Measurements from ENCODE around the gene KCNH3. TPM values are rescaled to one million over a fixed set of nuclear protein-coding genes. Genes with fewer than 3 reads are reported as not detected.

The KCNH3 gene
- total and polyA plus RNA-seq, 4 experiments from 2014 or later, result 0.97 to 2.4 (median 1.4) TPM

- H3K4me3 Mint-ChIP-seq, result peak overlapping the region; percentile 21 to 79 (median 63)
- DNase-seq, result no peak
- H3K9me3 Mint-ChIP-seq, result no peaks in the 10 kb centered on the region
- H3K4me1 ChIP-seq (ENCODE audit: insufficient read depth, low read length), result peaks cover 21% of the 10 kb centered on the region
- no peaks in the 10 kb centered on the region for H3K36me3 ChIP-seq (ENCODE audit: insufficient read depth, low read length)
- H3K27me3 Mint-ChIP-seq, result peaks cover 0 to 5% of the 10 kb centered on the region in 2 donors
- H3K9me3 ChIP-seq (ENCODE audit: control insufficient read depth in 1 of 2, low read length in 2 of 2), result no peaks in the 10 kb centered on the region
- intact Hi-C loops (cut with micrococcal nuclease), result no loop called here
- H3K36me3 Mint-ChIP-seq, result peaks cover 0 to 1% of the 10 kb centered on the region in 2 donors
- no peak overlapping the region for H3K27ac ChIP-seq (ENCODE audit: low read depth, low read length)
- H3K4me3 ChIP-seq (ENCODE audit: low read length in 2 of 2), result no peak overlapping the region
- CTCF ChIA-PET (ENCODE audit: partially characterized antibody), result interaction anchor here (0.6 to 1.5 kb wide), 4 partner anchors 12 to 182 kb away, joined by 3 to 4 read pairs (median 3); no protein-coding TSS in a partner anchor
- peak overlapping the region in 6 of 7 donors; percentile 25 to 70 (median 48) for H3K27ac Mint-ChIP-seq
- no peaks in the 10 kb centered on the region for H3K27me3 ChIP-seq (ENCODE audit: insufficient read depth, low read length)
- peaks cover 11 to 45% (median 21%) of the 10 kb centered on the region in 4 donors for H3K4me1 Mint-ChIP-seq
- POLR2A ChIA-PET (ENCODE audit: partially characterized antibody), result interaction anchor here (0.7 to 2.8 kb wide), 2 partner anchors 28 to 178 kb away, joined by 3 to 19 read pairs; partner anchors contain the start of gene MCRS1
Observed at GRCh38 chr12:49540229-49541139, 1.7 kb downstream of the KCNH3 start.

GRCh38 chr12:49541140-49541861 lies 2.5 kb downstream of the KCNH3 start:
- Histone ChIP-seq H3K4me1 (ENCODE audit: insufficient read depth, low read length) (peaks cover 21% of the 10 kb centered on the region), H3K36me3 (ENCODE audit: insufficient read depth, low read length) (no peaks in the 10 kb centered on the region), H3K27ac (ENCODE audit: low read depth, low read length) (no peak overlapping the region), H3K27me3 (ENCODE audit: insufficient read depth, low read length) (no peaks in the 10 kb centered on the region), H3K9me3 (ENCODE audit: control insufficient read depth in 1 of 2, low read length in 2 of 2) (no peaks in the 10 kb centered on the region), H3K4me3 (ENCODE audit: low read length in 2 of 2) (no peak overlapping the region)
- peaks cover 0 to 3% of the 10 kb centered on the region in 2 donors for H3K27me3 Mint-ChIP-seq
- H3K9me3 Mint-ChIP-seq, result no peaks in the 10 kb centered on the region
- peak overlapping the region in 4 of 7 donors; percentile 16 to 62 (median 47) for H3K27ac Mint-ChIP-seq
- no peak for DNase-seq
- peaks cover 11 to 45% (median 21%) of the 10 kb centered on the region in 4 donors for H3K4me1 Mint-ChIP-seq
- intact Hi-C loops (cut with micrococcal nuclease), result no loop called here
- POLR2A ChIA-PET (ENCODE audit: partially characterized antibody), result no interaction called here
- H3K36me3 Mint-ChIP-seq, result peaks cover 0 to 1% of the 10 kb centered on the region in 2 donors
- CTCF ChIA-PET (ENCODE audit: partially characterized antibody), result interaction anchor here (1.1 kb wide), 1 partner anchor 13 kb away, joined by 3 read pairs; no protein-coding TSS in a partner anchor
- peak overlapping the region in 2 of 8 donors; percentile 55 to 61 for H3K4me3 Mint-ChIP-seq

GRCh38 chr12:49541911-49542505 lies 3.2 kb downstream of the KCNH3 start:
- Mint-ChIP-seq H3K4me1 (peaks cover 11 to 45% (median 21%) of the 10 kb centered on the region in 4 donors), H3K4me3 (peak overlapping the region in 1 of 8 donors; percentile 12), H3K36me3 (peaks cover 0 to 1% of the 10 kb centered on the region in 2 donors), H3K27ac (peak overlapping the region in 3 of 7 donors; percentile 59 to 70 (median 62)), H3K27me3 (peaks cover 0 to 3% of the 10 kb centered on the region in 2 donors), H3K9me3 (no peaks in the 10 kb centered on the region)
- Histone ChIP-seq H3K36me3 (ENCODE audit: insufficient read depth, low read length) (no peaks in the 10 kb centered on the region), H3K27ac (ENCODE audit: low read depth, low read length) (no peak overlapping the region), H3K27me3 (ENCODE audit: insufficient read depth, low read length) (no peaks in the 10 kb centered on the region), H3K4me1 (ENCODE audit: insufficient read depth, low read length) (peaks cover 21% of the 10 kb centered on the region), H3K4me3 (ENCODE audit: low read length in 2 of 2) (no peak overlapping the region), H3K9me3 (ENCODE audit: control insufficient read depth in 1 of 2, low read length in 2 of 2) (no peaks in the 10 kb centered on the region)
- no peak for DNase-seq
- intact Hi-C loops (cut with micrococcal nuclease), result no loop called here
- POLR2A ChIA-PET (ENCODE audit: partially characterized antibody), result no interaction called here
- CTCF ChIA-PET (ENCODE audit: partially characterized antibody), result no interaction called here

GRCh38 chr12:49542592-49543160 lies 3.8 kb downstream of the KCNH3 start:
- Histone ChIP-seq H3K4me1 (ENCODE audit: insufficient read depth, low read length) (peaks cover 16% of the 10 kb centered on the region), H3K4me3 (ENCODE audit: low read length in 2 of 2) (no peak overlapping the region), H3K27ac (ENCODE audit: low read depth, low read length) (no peak overlapping the region), H3K9me3 (ENCODE audit: control insufficient read depth in 1 of 2, low read length in 2 of 2) (no peaks in the 10 kb centered on the region), H3K27me3 (ENCODE audit: insufficient read depth, low read length) (peaks cover 4% of the 10 kb centered on the region), H3K36me3 (ENCODE audit: insufficient read depth, low read length) (no peaks in the 10 kb centered on the region)
- peak overlapping the region in 4 of 7 donors; percentile 44 to 78 (median 60) for H3K27ac Mint-ChIP-seq
- H3K4me1 Mint-ChIP-seq, result peaks cover 11 to 45% (median 19%) of the 10 kb centered on the region in 4 donors
- peaks cover 0 to 2% (median 0%) of the 10 kb centered on the region in 8 donors for H3K9me3 Mint-ChIP-seq
- POLR2A ChIA-PET (ENCODE audit: partially characterized antibody), result no interaction called here
- H3K27me3 Mint-ChIP-seq, result peaks cover 2 to 8% of the 10 kb centered on the region in 2 donors
- CTCF ChIA-PET (ENCODE audit: partially characterized antibody), result interaction anchor here (0.7 kb wide), 1 partner anchor 10 kb away, joined by 3 read pairs; no protein-coding TSS in a partner anchor
- no peak overlapping the region for H3K4me3 Mint-ChIP-seq
- intact Hi-C loops (cut with micrococcal nuclease), result no loop called here
- no peak for DNase-seq
- H3K36me3 Mint-ChIP-seq, result peaks cover 0 to 1% of the 10 kb centered on the region in 2 donors

- H3K9me3 ChIP-seq (ENCODE audit: control insufficient read depth in 1 of 2, low read length in 2 of 2), result no peaks in the 10 kb centered on the region
- CTCF ChIA-PET (ENCODE audit: partially characterized antibody), result interaction anchor here (0.7 kb wide), 1 partner anchor 9 kb away, joined by 3 read pairs; no protein-coding TSS in a partner anchor
Observed at GRCh38 chr12:49543221-49543913, 4.5 kb downstream of the KCNH3 start.

More at GRCh38 chr12:49543221-49543913, 4.5 kb downstream of the KCNH3 start:
- Histone ChIP-seq H3K4me1 (ENCODE audit: insufficient read depth, low read length) (peaks cover 12% of the 10 kb centered on the region), H3K27ac (ENCODE audit: low read depth, low read length) (no peak overlapping the region), H3K4me3 (ENCODE audit: low read length in 2 of 2) (no peak overlapping the region), H3K36me3 (ENCODE audit: insufficient read depth, low read length) (no peaks in the 10 kb centered on the region), H3K27me3 (ENCODE audit: insufficient read depth, low read length) (peaks cover 10% of the 10 kb centered on the region)
- Mint-ChIP-seq H3K36me3 (peaks cover 0 to 1% of the 10 kb centered on the region in 2 donors), H3K4me3 (peak overlapping the region in 1 of 8 donors; percentile 5), H3K27me3 (peaks cover 5 to 13% of the 10 kb centered on the region in 2 donors), H3K27ac (peak overlapping the region in 3 of 7 donors; percentile 44 to 78 (median 65)), H3K9me3 (peaks cover 0 to 2% (median 0%) of the 10 kb centered on the region in 8 donors), H3K4me1 (peaks cover 12 to 49% (median 19%) of the 10 kb centered on the region in 4 donors)
- POLR2A ChIA-PET (ENCODE audit: partially characterized antibody), result no interaction called here
- no peak for DNase-seq
- intact Hi-C loops (cut with micrococcal nuclease), result no loop called here
